SU-DHL-6 (cell line): Measurements from ENCODE around the gene SRP68.

Source experiments
- H2AFZ ChIP-seq: fragments of 200-600 bp; sonication (generic); 2 replicates; pipeline ENCODE4 v1.6.1; 2014; ENCODE audit warnings: low read depth, mild to moderate bottlenecking, moderate library complexity, mixed read lengths, antibody characterized with exemption, low read length; ENCODE audit not compliant: severe bottlenecking
- H3F3A ChIP-seq: fragments of 200-600 bp; shearing (Covaris generic); 2 replicates; pipeline ENCODE4 v1.6.0; 2016; ENCODE audit warnings: antibody characterized with exemption, mild to moderate bottlenecking; ENCODE audit not compliant: insufficient read depth
- H3K27ac ChIP-seq: fragments of 200-600 bp; sonication (generic); 2 replicates; pipeline ENCODE4 v1.5.1; 2016; ENCODE audit warnings: low read depth, mild to moderate bottlenecking, low read length, moderate library complexity, mixed read lengths
- H3K27me3 ChIP-seq: fragments of 200-600 bp; sonication (generic), shearing (Covaris generic); 2 replicates; pipeline ENCODE4 v1.6.0; 2014; ENCODE audit warnings: mild to moderate bottlenecking, low read length
- H3K36me3 ChIP-seq: fragments of 200-600 bp; sonication (generic); 2 replicates; pipeline ENCODE4 v1.6.1; 2014; ENCODE audit warnings: mild to moderate bottlenecking, low read length, mixed read lengths
- H3K4me2 ChIP-seq: fragments of 300-600, 200-600 bp; shearing (Covaris generic), sonication (generic); 2 replicates; pipeline ENCODE4 v1.6.0; 2014; ENCODE audit warnings: low read length, low read depth, mild to moderate bottlenecking; ENCODE audit not compliant: poor library complexity, severe bottlenecking
- H3K4me3 ChIP-seq: fragments of 200-600 bp; sonication (generic); 2 replicates; pipeline ENCODE4 v1.5.1; 2014; ENCODE audit warnings: antibody characterized with exemption, low read length, mild to moderate bottlenecking, mixed read lengths; ENCODE audit not compliant: insufficient read depth, poor library complexity, severe bottlenecking
- H3K79me2 ChIP-seq: fragments of 200-600 bp; sonication (generic); 2 replicates; pipeline ENCODE4 v1.6.1; 2014; ENCODE audit warnings: mild to moderate bottlenecking, low read length, moderate library complexity; ENCODE audit not compliant: insufficient read depth
- H3K9ac ChIP-seq: fragments of 200-600 bp; sonication (generic); 2 replicates; pipeline ENCODE4 v1.7.0; 2014; ENCODE audit warnings: mild to moderate bottlenecking, low read length
- H3K9me2 ChIP-seq: fragments of 200-600 bp; sonication (generic); replicated peaks from 2 replicates; pipeline ENCODE4 v1.6.1; 2014; ENCODE audit warnings: low read length; ENCODE audit not compliant: insufficient read depth
- H3K9me3 ChIP-seq: fragments of 200-600 bp; sonication (generic); 2 replicates; pipeline ENCODE4 v1.6.1; 2014; ENCODE audit warnings: low read length, mixed read lengths; ENCODE audit not compliant: insufficient read depth
- H4K20me1 ChIP-seq: fragments of 200-600 bp; sonication (generic); 2 replicates; pipeline ENCODE4 v1.6.1; 2014; ENCODE audit warnings: low read depth, mild to moderate bottlenecking, antibody characterized with exemption, low read length, moderate library complexity, mixed read lengths
- CTCF ChIP-seq: fragments of 200-600 bp; sonication (generic); IDR thresholded peaks from one replicate; pipeline ENCODE4 v1.5.1; 2017; ENCODE audit warnings: antibody characterized with exemption, mild to moderate bottlenecking, low read length, moderate library complexity; ENCODE audit not compliant: insufficient read depth, poor library complexity, severe bottlenecking
- EZH2phosphoT487 ChIP-seq: fragments of 200-600 bp; sonication (generic), shearing (Covaris generic); conservative IDR thresholded peaks from 2 replicates; pipeline ENCODE4 v1.6.1; 2018; ENCODE audit warnings: mild to moderate bottlenecking, antibody characterized with exemption, low read length, moderate library complexity, mixed read lengths

Gene SRP68

GRCh38 chr17:76000755-76001521, 71.4 kb downstream of the SRP68 start, which contains the start of gene CDK3:
Gene CDK3, plus strand, starts transcription at chr17:76000855. Its CDS starts 571 bp downstream, at chr17:76001426.
- no peak within 1 kb of the TSS for H3K9ac ChIP-seq
- no peak within 1 kb of the TSS for H3K27ac ChIP-seq
- no peaks in the 10 kb centered on the region for H3K27me3 ChIP-seq
- no peaks in the 10 kb centered on the region for H3K79me2 ChIP-seq
- H3F3A ChIP-seq, result no peaks in the 10 kb centered on the region
- TF ChIP-seq EZH2phosphoT487, result no peak
- H3K4me2 ChIP-seq, result no peak within 1 kb of the TSS
- H2AFZ ChIP-seq, result no peak within 1 kb of the TSS
- no peaks in the 10 kb centered on the region for H4K20me1 ChIP-seq
- H3K9me3 ChIP-seq, result no peaks in the 10 kb centered on the region
- H3K9me2 ChIP-seq, result no peaks in the 10 kb centered on the region
- no peak within 1 kb of the TSS for H3K4me3 ChIP-seq
- H3K36me3 ChIP-seq, result no peaks in the 10 kb centered on the region

- TF ChIP-seq EZH2phosphoT487 (no peak), CTCF (peak; percentile 83)
- Histone ChIP-seq H3K27me3 (no peaks in the 10 kb centered on the region), H4K20me1 (no peaks in the 10 kb centered on the region), H2AFZ (no peak overlapping the region), H3K4me2 (no peak overlapping the region), H3K9me2 (no peaks in the 10 kb centered on the region), H3K79me2 (no peaks in the 10 kb centered on the region), H3K9me3 (no peaks in the 10 kb centered on the region), H3K4me3 (no peak overlapping the region), H3K27ac (no peak overlapping the region), H3K9ac (no peak overlapping the region), H3F3A (no peaks in the 10 kb centered on the region), H3K36me3 (no peaks in the 10 kb centered on the region)
Observed at GRCh38 chr17:76000016-76000754, 72.1 kb downstream of the SRP68 start.

- no peak for TF ChIP-seq EZH2phosphoT487
- no peak for TF ChIP-seq CTCF
- Histone ChIP-seq H3K79me2 (no peaks in the 10 kb centered on the region), H3K9me2 (no peaks in the 10 kb centered on the region), H3K4me3 (no peak overlapping the region), H3K36me3 (no peaks in the 10 kb centered on the region), H3K27ac (no peak overlapping the region), H4K20me1 (no peaks in the 10 kb centered on the region), H3K27me3 (no peaks in the 10 kb centered on the region), H3K9me3 (no peaks in the 10 kb centered on the region), H3K9ac (no peak overlapping the region), H3K4me2 (no peak overlapping the region), H3F3A (no peaks in the 10 kb centered on the region), H2AFZ (no peak overlapping the region)
Observed at GRCh38 chr17:75998327-75998795, 74.0 kb downstream of the SRP68 start.
